Duodenal mucosa (tissue), 2 donors: ENCODE data around the gene EIF4G3.

Source experiments
- H3K27ac ChIP-seq: one replicate; pipeline ENCODE4 v1.7.0; 2013; ENCODE audit warnings: low read depth, low read length
- H3K27me3 ChIP-seq, 2 donors: one replicate each; pipeline ENCODE4 v1.7.0; 2013; ENCODE audit warnings: low read length in 2 of 2, control low read depth in 1 of 2; ENCODE audit not compliant: insufficient read depth in 2 of 2, control insufficient read depth in 1 of 2
- H3K36me3 ChIP-seq, 2 donors: one replicate each; pipeline ENCODE4 v1.7.0; 2013; ENCODE audit warnings: low read length in 2 of 2, control low read depth in 1 of 2; ENCODE audit not compliant: insufficient read depth in 2 of 2, control insufficient read depth in 1 of 2
- H3K4me1 ChIP-seq, 2 donors: one replicate each; pipeline ENCODE4 v1.7.0; 2013; ENCODE audit warnings: low read length in 2 of 2, control low read depth in 1 of 2; ENCODE audit not compliant: insufficient read depth in 2 of 2, control insufficient read depth in 1 of 2
- H3K4me3 ChIP-seq, 2 donors: one replicate each; pipeline ENCODE4 v1.7.0; 2013; ENCODE audit warnings: low read length in 2 of 2, low read depth in 1 of 2
- H3K9ac ChIP-seq, 2 donors: one replicate each; pipeline ENCODE4 v1.7.0; 2013; ENCODE audit warnings: low read length in 2 of 2, low read depth in 1 of 2
- H3K9me3 ChIP-seq, 2 donors: one replicate each; pipeline ENCODE4 v1.7.0; 2013; ENCODE audit warnings: low read length in 2 of 2, control low read depth in 1 of 2; ENCODE audit not compliant: control insufficient read depth in 1 of 2

Gene EIF4G3

DNA sequence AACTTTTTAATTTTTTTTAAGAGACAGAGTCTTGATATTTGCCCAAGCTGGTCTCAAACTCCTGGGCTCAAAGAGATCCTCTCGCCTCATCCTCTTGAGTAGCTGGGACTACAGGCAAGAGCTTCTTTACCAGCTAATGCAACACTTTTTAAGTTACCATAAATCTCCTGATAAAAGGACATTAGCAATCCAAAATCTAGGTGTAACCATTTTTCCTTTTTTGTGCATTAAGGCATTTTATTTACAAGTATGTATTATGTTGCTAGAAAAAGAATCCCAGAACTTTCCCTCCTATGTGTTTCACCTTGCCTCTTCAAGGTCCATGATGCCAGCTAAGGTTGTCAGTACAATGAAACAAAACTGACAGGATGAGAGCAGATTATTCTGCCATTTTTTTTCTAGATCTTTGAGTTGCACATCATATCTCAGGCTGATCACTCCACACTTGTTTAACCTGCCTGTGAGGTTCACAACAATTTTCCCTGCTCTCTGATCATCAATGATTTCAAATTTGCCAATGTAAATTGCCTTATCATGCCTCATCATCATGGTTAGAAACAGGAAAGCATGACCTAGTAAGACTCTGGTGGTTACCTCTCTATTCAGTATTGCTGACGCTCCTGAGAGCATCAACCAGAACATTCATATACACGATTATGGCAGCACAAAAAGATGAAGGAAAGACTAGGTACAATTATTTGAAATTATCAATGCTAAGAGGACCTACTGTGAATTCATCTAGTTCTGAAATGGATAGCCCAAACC is 173.2 kb downstream of the EIF4G3 start:
- Histone ChIP-seq H3K4me1 (no peaks in the 10 kb centered on the region), H3K4me3 (no peak overlapping the region), H3K27me3 (no peaks in the 10 kb centered on the region), H3K36me3 (peaks cover 0 to 8% of the 10 kb centered on the region in 2 donors), H3K9me3 (no peaks in the 10 kb centered on the region), H3K27ac (no peak overlapping the region), H3K9ac (no peak overlapping the region)

DNA sequence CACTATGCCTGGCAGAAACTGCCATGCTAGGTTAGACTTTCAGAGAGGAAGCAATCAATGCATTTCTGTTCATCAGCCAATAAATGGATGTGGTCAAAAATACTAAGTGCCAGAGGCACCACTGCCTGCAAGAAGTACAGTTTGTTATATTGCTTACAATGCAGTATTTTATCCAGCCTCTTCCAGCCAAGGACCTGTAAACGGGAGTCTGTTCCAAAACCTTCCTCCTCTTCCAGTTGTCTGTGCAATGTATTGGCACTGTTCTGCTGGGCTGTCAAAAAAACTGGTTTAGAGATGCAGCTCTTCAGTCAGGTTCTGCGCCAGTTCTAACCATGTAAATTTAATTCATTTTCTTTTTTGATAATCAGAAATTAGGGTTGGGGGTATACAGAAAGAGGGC is 175.7 kb downstream of the EIF4G3 start:
- Histone ChIP-seq H3K36me3 (peaks cover 0 to 8% of the 10 kb centered on the region in 2 donors), H3K27ac (no peak overlapping the region), H3K4me1 (no peaks in the 10 kb centered on the region), H3K27me3 (no peaks in the 10 kb centered on the region), H3K9me3 (no peaks in the 10 kb centered on the region), H3K9ac (no peak overlapping the region), H3K4me3 (no peak overlapping the region)

DNA sequence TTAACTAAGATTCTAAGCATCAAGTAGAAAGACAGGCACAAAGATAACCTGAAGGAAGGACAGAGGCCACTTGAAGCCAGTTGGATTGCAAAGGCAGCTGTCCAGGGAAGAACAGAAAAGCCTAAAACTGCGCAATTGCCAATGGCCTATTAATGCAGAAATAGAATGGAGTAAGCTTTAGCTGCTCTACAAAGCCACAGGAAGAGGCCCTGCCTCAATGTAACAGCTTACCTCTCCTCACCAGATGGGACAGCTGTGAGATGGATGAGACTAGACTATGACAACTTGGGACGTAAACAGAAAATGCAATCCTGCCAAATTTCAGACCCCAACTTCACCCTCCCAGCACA is 176.5 kb downstream of the EIF4G3 start:
- H3K27me3 ChIP-seq, result no peaks in the 10 kb centered on the region
- H3K9me3 ChIP-seq, result no peaks in the 10 kb centered on the region
- no peaks in the 10 kb centered on the region for H3K4me1 ChIP-seq
- H3K9ac ChIP-seq, result no peak overlapping the region
- no peak overlapping the region for H3K4me3 ChIP-seq
- no peak overlapping the region for H3K27ac ChIP-seq
- H3K36me3 ChIP-seq, result peaks cover 0 to 8% of the 10 kb centered on the region in 2 donors

DNA sequence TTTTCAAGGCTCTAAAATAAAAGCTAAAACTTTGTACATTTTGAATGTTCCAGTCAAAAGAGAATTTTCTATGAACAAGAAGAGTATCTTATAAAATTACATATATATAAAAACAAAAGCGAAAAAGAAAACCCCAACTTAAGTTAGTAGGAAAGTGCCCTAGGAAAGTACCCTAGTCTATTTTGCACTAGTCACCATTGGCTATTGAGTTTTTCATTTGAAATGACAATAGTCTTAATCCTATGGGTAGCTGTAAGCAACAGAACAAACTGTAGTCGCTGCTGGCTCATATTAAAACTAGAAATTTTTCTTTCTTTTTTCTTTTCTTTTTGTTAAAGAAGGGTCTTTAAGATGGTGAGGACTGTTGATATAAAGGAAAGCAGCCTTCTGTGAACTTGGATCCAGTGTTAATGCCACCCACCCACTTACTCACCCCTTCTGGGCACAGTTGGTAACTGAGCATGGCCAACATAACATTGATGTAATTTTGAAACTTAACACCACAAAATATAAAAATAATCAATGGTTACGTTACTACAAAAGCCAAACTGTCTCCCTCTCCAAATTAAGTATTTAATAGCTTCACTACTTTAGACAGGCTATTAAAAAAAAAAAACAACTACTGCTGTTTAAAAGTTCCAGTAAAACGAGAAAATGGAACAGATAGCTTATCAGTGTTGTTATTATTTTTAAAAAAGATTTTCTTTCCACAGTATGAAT is 177.0 kb downstream of the EIF4G3 start:
- peaks cover 0 to 8% of the 10 kb centered on the region in 2 donors for H3K36me3 ChIP-seq
- H3K9ac ChIP-seq, result no peak overlapping the region
- H3K4me1 ChIP-seq, result no peaks in the 10 kb centered on the region

DNA sequence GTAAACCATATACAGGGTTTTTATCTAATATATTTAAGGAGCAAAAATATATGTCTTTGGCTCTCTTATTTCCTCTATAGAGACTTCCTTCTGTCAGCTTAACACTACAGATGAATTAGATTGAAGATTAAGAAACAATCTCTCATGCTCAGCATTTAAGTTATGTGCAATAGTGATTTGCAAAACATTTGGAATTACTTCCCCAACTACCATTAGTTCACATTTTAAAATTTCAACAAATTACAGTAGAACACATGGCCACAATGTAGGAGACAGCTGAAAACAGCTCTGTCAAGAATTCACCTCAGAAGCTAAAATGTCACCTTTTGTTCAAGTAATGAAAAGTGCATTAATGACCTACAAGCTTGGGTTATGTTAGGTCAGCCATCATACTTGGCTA is 177.9 kb downstream of the EIF4G3 start:
- Histone ChIP-seq H3K9ac (no peak overlapping the region), H3K4me1 (no peaks in the 10 kb centered on the region), H3K27ac (no peak overlapping the region), H3K4me3 (no peak overlapping the region), H3K27me3 (no peaks in the 10 kb centered on the region), H3K36me3 (peaks cover 0 to 8% of the 10 kb centered on the region in 2 donors), H3K9me3 (no peaks in the 10 kb centered on the region)

More for the DNA sequence above, 177.0 kb downstream of the EIF4G3 start:
- H3K9me3 ChIP-seq, result no peaks in the 10 kb centered on the region
- no peak overlapping the region for H3K4me3 ChIP-seq
- no peak overlapping the region for H3K27ac ChIP-seq
- no peaks in the 10 kb centered on the region for H3K27me3 ChIP-seq

DNA sequence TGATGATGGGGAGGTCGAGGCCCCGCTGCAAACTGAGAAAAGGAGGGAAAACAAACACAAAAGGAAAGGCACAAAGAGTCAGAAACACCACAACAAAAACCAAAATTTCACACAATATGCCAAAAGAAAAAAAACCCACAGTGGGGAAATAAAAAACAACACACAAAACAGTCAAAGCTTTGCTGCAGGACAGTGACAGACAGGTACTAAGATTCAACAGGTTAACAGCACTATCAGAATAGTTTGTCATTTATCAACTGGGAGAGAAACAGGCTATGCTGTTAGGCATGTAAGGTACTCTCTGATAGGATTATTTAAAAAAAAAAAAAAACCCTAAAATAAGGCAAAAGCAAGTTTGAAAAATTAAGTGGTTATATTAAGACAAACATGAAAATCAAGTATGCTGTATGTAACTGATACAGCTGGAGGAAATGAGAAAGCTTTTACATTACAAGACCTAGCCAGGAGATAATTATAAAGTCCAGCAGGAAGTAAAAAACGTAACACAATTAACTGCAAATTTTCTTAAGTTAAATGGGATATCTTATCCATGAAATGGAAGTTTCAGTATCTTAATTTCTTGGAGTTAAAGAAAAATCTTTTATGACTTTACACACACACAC is 179.0 kb downstream of the EIF4G3 start:
- Histone ChIP-seq H3K27me3 (no peaks in the 10 kb centered on the region), H3K36me3 (peaks cover 0 to 8% of the 10 kb centered on the region in 2 donors), H3K9me3 (no peaks in the 10 kb centered on the region), H3K9ac (no peak overlapping the region), H3K4me3 (no peak overlapping the region), H3K4me1 (peaks cover 0 to under 1% of the 10 kb centered on the region in 2 donors), H3K27ac (no peak overlapping the region)

DNA sequence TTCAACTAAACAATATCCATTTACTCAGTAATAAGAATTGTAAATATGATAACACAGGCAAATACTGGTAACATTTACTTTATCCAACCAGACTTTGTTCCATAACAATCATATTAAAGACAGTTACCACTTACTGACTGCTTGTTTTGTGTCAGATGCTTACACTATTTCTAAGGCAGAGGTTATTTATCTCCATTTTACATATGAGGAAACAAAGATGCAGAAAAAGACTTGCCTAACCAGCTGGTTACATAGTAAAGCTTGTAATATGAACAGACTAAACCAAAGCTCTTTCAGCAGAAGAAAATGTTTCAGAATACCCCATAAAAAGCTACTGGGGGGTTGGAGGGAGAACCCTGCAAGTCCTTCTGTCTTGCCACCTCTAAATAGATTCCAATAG is 180.1 kb downstream of the EIF4G3 start:
- Histone ChIP-seq H3K4me1 (peaks cover 0 to 8% of the 10 kb centered on the region in 2 donors), H3K9ac (no peak overlapping the region), H3K27me3 (no peaks in the 10 kb centered on the region), H3K9me3 (no peaks in the 10 kb centered on the region), H3K27ac (no peak overlapping the region), H3K36me3 (peaks cover 0 to 3% of the 10 kb centered on the region in 2 donors), H3K4me3 (no peak overlapping the region)

DNA sequence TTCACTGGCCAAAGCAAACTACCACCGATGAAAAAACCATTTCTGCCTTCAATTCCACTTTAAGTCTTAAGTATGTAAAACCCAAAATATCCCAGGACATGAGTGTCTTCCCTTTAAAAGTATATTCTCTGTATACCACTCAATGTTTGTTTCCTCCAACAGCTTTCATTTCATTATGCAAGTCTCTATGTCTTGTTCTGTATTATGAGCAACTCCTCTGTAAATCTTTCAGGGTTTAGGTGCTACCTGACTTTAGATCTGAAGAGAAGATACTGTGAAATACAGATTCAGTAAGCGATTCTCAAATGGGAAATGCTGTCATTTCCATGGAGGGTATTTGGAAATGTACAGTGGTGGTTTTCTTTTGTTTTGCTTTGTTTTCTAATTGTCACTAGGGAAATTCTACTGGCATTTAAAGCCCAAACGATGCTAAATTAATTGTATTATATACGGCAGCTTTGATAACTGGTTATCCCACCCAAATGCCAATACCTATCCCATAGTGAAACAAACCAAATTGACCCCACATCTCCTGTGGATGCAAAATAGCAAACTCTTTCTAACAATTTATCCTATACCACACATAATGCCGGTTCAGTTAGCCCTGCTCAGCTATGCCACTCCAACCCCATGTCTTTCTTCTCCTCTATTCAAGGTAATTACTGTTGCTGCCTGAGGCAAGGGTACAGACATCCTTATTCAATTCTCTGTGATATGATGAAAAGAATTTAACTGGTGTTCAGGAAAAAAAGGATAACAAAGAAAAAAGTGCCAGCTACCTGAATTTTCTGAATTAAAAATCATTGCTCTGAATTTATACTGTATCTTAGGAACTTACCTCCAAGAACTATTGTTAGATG is 182.8 kb downstream of the EIF4G3 start:
- Histone ChIP-seq H3K27ac (no peak overlapping the region), H3K9me3 (no peaks in the 10 kb centered on the region), H3K9ac (no peak overlapping the region), H3K4me1 (peaks cover 0 to 8% of the 10 kb centered on the region in 2 donors), H3K27me3 (no peaks in the 10 kb centered on the region), H3K4me3 (no peak overlapping the region), H3K36me3 (no peaks in the 10 kb centered on the region)

DNA sequence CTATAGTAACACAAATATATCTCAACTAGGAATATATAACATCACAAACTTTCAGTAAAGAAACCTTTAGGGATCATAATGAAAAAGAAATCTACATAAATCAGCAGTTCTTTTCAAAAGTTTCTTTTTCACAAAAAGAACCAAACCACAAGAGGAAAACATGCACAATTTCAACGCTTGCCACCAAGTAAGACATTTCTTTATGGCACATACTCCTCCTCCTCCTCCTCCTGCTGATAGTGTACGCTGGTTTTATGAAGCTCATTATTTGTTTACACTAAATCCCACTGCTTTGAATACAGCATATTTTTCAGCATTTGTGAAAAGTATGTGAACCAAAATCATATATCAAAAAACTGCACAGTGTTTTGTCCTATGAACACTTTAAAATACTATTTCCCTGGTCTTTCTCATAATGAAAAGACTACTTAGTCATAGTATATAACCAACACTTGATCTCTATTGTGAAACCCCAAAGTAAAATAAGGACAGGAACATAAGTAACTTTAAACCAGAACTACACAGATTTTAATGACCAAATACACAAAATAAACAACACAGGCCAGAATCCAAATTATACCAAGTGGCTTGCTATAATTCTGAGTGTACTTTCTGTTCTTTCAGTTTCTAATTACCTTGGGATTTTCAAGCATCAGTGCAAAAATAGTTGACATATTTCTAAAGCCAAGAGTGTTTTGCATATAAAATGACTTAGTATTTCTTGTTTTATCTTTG is 184.2 kb downstream of the EIF4G3 start:
- Histone ChIP-seq H3K9me3 (no peaks in the 10 kb centered on the region), H3K4me3 (no peak overlapping the region), H3K27me3 (no peaks in the 10 kb centered on the region), H3K27ac (no peak overlapping the region), H3K36me3 (no peaks in the 10 kb centered on the region), H3K9ac (no peak overlapping the region), H3K4me1 (peaks cover 0 to 8% of the 10 kb centered on the region in 2 donors)
